ENCODE measurements around the gene IFT88.

DNA sequence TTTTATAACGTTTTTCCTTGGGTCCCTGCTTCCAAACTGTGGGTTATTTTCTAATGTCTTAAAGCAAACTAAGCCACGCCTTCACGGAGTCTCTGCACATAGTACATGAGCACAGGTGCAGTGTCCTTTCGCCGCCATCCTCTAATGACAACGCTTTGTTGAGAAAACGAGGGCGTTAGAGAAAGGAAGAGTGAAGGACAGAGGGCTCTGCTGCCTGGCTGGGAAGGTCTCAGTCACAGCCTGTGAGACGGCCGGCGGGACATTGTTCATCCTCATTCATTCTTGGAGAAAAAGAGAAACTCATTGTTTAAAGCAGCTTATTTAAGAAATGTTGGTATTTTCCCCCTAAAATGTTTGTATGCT, 146.0 kb downstream of the IFT88 start:
- TF ChIP-seq, protein P1, sequence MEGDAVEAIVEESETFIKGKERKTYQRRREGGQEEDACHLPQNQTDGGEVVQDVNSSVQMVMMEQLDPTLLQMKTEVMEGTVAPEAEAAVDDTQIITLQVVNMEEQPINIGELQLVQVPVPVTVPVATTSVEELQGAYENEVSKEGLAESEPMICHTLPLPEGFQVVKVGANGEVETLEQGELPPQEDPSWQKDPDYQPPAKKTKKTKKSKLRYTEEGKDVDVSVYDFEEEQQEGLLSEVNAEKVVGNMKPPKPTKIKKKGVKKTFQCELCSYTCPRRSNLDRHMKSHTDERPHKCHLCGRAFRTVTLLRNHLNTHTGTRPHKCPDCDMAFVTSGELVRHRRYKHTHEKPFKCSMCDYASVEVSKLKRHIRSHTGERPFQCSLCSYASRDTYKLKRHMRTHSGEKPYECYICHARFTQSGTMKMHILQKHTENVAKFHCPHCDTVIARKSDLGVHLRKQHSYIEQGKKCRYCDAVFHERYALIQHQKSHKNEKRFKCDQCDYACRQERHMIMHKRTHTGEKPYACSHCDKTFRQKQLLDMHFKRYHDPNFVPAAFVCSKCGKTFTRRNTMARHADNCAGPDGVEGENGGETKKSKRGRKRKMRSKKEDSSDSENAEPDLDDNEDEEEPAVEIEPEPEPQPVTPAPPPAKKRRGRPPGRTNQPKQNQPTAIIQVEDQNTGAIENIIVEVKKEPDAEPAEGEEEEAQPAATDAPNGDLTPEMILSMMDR (conservative IDR thresholded peaks at IDR 0.05; ENCODE audit: low read depth, low read length): no peak
- no peak for TF ChIP-seq EZH2 (IDR thresholded peaks at IDR 0.05; ENCODE audit: borderline replicate concordance, low read depth, low read length, poor library complexity, severe bottlenecking)
